Gastrocnemius medialis (tissue), 4 donors: ENCODE measurements around the gene SCO1. TPM values are rescaled to one million over a fixed set of nuclear protein-coding genes. Genes with fewer than 3 reads are reported as not detected.

Experiments
- ATAC-seq, 2 donors: fragments of 150-250 bp; one replicate each; pipeline ENCODE4 v1.9.1; 2016
- DNase-seq, 2 donors: peaks; one replicate each; pipeline ENCODE4 v3.0.0-alpha.2; 2019
- H3K27ac ChIP-seq, 4 donors: fragments of 200-600 bp; sonication (generic); 1 replicate in 1 of 4; 2 replicates in 3 of 4; pipeline ENCODE4 v1.5.1; 2016 to 2018; ENCODE audit warnings: mild to moderate bottlenecking in 2 of 4, moderate library complexity in 1 of 4
- H3K27me3 ChIP-seq, 3 donors: fragments of 200-600 bp; sonication (generic) in 2 of 3; 1 replicate in 1 of 3; 2 replicates in 2 of 3; pipeline versions ENCODE4 v1.5.1 to v1.6.0; 2016 to 2019; ENCODE audit warnings: mild to moderate bottlenecking in 1 of 3, moderate library complexity in 1 of 3
- H3K36me3 ChIP-seq, 2 donors: fragments of 200-600 bp; sonication (generic) in 1 of 2; one replicate each; pipeline ENCODE4 v1.5.1; 2017 to 2018
- H3K4me1 ChIP-seq, 2 donors: fragments of 200-600 bp; sonication (generic) in 1 of 2; one replicate each; pipeline ENCODE4 v1.5.1; 2016 to 2017; ENCODE audit warnings: mild to moderate bottlenecking in 2 of 2
- H3K4me3 ChIP-seq, 4 donors: fragments of 200-600 bp; sonication (generic) in 3 of 4; 1 replicate in 1 of 4; 2 replicates in 3 of 4; pipeline ENCODE4 v1.5.1; 2016 to 2019; ENCODE audit warnings: mild to moderate bottlenecking in 2 of 4
- H3K9me3 ChIP-seq, 3 donors: fragments of 200-600 bp; sonication (generic) in 2 of 3; 1 replicate in 1 of 3; 2 replicates in 2 of 3; pipeline ENCODE4 v1.5.1; 2016 to 2019
- CTCF ChIP-seq, 5 experiments: fragments of 450-650 bp in 3 of 5; fragments of 200-600 bp in 2 of 5; sonication (generic) in 2 of 5; IDR thresholded peaks in 4 of 5; conservative IDR thresholded peaks in 1 of 5; 1 replicate in 4 of 5; 2 replicates in 1 of 5; pipeline ENCODE4 v1.5.1; 2016 to 2019; ENCODE audit warnings: antibody characterized with exemption in 5 of 5, mild to moderate bottlenecking in 3 of 5, moderate library complexity in 3 of 5
- POLR2A ChIP-seq, 2 donors: fragments of 450-650 bp; IDR thresholded peaks; one replicate each; pipeline ENCODE4 v1.6.1; 2017; ENCODE audit warnings: antibody characterized with exemption in 2 of 2, mild to moderate bottlenecking in 2 of 2, moderate library complexity in 2 of 2
- in situ Hi-C, 4 donors: fragments of 200-750 bp; cut with MboI; loops; one replicate each; pipeline versions ENCODE4 v1.15.0 to v1.8.0; 2017; ENCODE audit warnings: low sequenced_read_pairs in 4 of 4
- intact Hi-C: fragments of 100-400 bp; cut with DNase I; formaldehyde crosslinking; loops from one replicate; pipeline ENCODE4 v1.15.1; 2023; ENCODE audit warnings: low total_unique reads
- total RNA-seq, 4 donors: library from RNA; depleted of rRNA; stranded (reverse); fragments of >200 nt; gene quantifications; one replicate each; pipeline versions ENCODE4 v1.1.0 to v1.2.3, GENCODE V29; 2016

Gene SCO1
- total RNA-seq, 4 donors from 2014 or later = 16.7 to 27.3 (median 22.8) TPM

- no peaks in the 10 kb centered on the region for H3K4me1 ChIP-seq
- in situ Hi-C loops (no loop called here), intact Hi-C loops (no loop called here)
- no peak for ATAC-seq
- no peaks in the 10 kb centered on the region for H3K9me3 ChIP-seq
- no peak for DNase-seq
- no peaks in the 10 kb centered on the region for H3K36me3 ChIP-seq
- no peak overlapping the region for H3K27ac ChIP-seq
- no peak overlapping the region for H3K4me3 ChIP-seq
- H3K27me3 ChIP-seq = no peaks in the 10 kb centered on the region
- TF ChIP-seq CTCF (IDR thresholded peaks at IDR 0.05 in 4 of 5, conservative IDR thresholded peaks at IDR 0.05 in 1 of 5) (no peak), POLR2A (IDR thresholded peaks at IDR 0.05) (no peak)
Observed at GRCh38 chr17:10668775-10669174, 28.6 kb downstream of the SCO1 start.

GRCh38 chr17:10666906-10667305 lies 30.4 kb downstream of the SCO1 start:
- ATAC-seq (no peak), DNase-seq (no peak)
- H3K36me3 ChIP-seq = no peaks in the 10 kb centered on the region
- TF ChIP-seq POLR2A (IDR thresholded peaks at IDR 0.05) (no peak), CTCF (IDR thresholded peaks at IDR 0.05 in 4 of 5, conservative IDR thresholded peaks at IDR 0.05 in 1 of 5) (no peak)
- intact Hi-C loops = no loop called here
- H3K4me1 ChIP-seq = no peaks in the 10 kb centered on the region
- H3K9me3 ChIP-seq = no peaks in the 10 kb centered on the region
- no peak overlapping the region for H3K4me3 ChIP-seq
- no peaks in the 10 kb centered on the region for H3K27me3 ChIP-seq
- in situ Hi-C loops = no loop called here
- H3K27ac ChIP-seq = no peak overlapping the region

- TF ChIP-seq CTCF (IDR thresholded peaks at IDR 0.05 in 4 of 5, conservative IDR thresholded peaks at IDR 0.05 in 1 of 5) (no peak), POLR2A (IDR thresholded peaks at IDR 0.05) (no peak)
- in situ Hi-C loops = no loop called here
- ATAC-seq = no peak
Observed at GRCh38 chr17:10664571-10664970, 32.8 kb downstream of the SCO1 start.

GRCh38 chr17:10663231-10663630 lies 34.1 kb downstream of the SCO1 start:
- in situ Hi-C loops = no loop called here

More at GRCh38 chr17:10664571-10664970, 32.8 kb downstream of the SCO1 start:
- no peak overlapping the region for H3K27ac ChIP-seq
- H3K9me3 ChIP-seq = no peaks in the 10 kb centered on the region
- no peaks in the 10 kb centered on the region for H3K36me3 ChIP-seq
- intact Hi-C loops = no loop called here
- H3K27me3 ChIP-seq = no peaks in the 10 kb centered on the region
- H3K4me3 ChIP-seq = no peak overlapping the region
- H3K4me1 ChIP-seq = no peaks in the 10 kb centered on the region
- no peak for DNase-seq

More at GRCh38 chr17:10663231-10663630, 34.1 kb downstream of the SCO1 start:
- Histone ChIP-seq H3K27me3 (no peaks in the 10 kb centered on the region), H3K27ac (no peak overlapping the region), H3K9me3 (no peaks in the 10 kb centered on the region), H3K36me3 (no peaks in the 10 kb centered on the region), H3K4me3 (no peak overlapping the region), H3K4me1 (no peaks in the 10 kb centered on the region)
- intact Hi-C loops = no loop called here
- TF ChIP-seq CTCF (IDR thresholded peaks at IDR 0.05 in 4 of 5, conservative IDR thresholded peaks at IDR 0.05 in 1 of 5) = no peak
- no peak for TF ChIP-seq POLR2A (IDR thresholded peaks at IDR 0.05)
- no peak for DNase-seq
- ATAC-seq = no peak
